WTC11 (cell line): Measurements from ENCODE around the gene PRICKLE3.

Experiments used
- ATF3 ChIP-seq: sonication (generic); formaldehyde crosslinking; conservative IDR thresholded peaks from 2 replicates; pipeline ENCODE4 v1.8.1; 2022; ENCODE audit warnings: mild to moderate bottlenecking, missing genetic modification reagents
- CREM ChIP-seq: sonication (generic); formaldehyde crosslinking; IDR thresholded peaks from 2 replicates; pipeline ENCODE4 v1.8.1; 2022; ENCODE audit warnings: mild to moderate bottlenecking, missing genetic modification reagents, moderate library complexity
- CTCF ChIP-seq: fragments of 200-600 bp; IDR thresholded peaks from 2 replicates; pipeline ENCODE4 v1.8.0; 2022; ENCODE audit warnings: antibody characterized with exemption
- JAZF1 ChIP-seq: fragments of 250-450 bp; sonication (Bioruptor Pico); IDR thresholded peaks from 2 replicates; pipeline ENCODE4 v1.9.0; 2021; ENCODE audit warnings: moderate library complexity, mild to moderate bottlenecking, inconsistent platforms

- TF ChIP-seq JAZF1 (CRISPR knock-in tag) = no peak
- TF ChIP-seq ATF3 (CRISPR knock-in tag) = no peak
- TF ChIP-seq CREM (CRISPR knock-in tag) = no peak
- no peak for TF ChIP-seq CTCF
Observed at GRCh38 chrX:49171752-49172279, 14.4 kb downstream of the PRICKLE3 start, which contains the start of gene PLP2.
